ENCODE results near the gene GNA15. TPM values are rescaled to one million over a fixed set of nuclear protein-coding genes. Genes with fewer than 3 reads are reported as not detected.

Gene GNA15
- total RNA-seq, 1 donor from 2014 or later, result not detected

DNA sequence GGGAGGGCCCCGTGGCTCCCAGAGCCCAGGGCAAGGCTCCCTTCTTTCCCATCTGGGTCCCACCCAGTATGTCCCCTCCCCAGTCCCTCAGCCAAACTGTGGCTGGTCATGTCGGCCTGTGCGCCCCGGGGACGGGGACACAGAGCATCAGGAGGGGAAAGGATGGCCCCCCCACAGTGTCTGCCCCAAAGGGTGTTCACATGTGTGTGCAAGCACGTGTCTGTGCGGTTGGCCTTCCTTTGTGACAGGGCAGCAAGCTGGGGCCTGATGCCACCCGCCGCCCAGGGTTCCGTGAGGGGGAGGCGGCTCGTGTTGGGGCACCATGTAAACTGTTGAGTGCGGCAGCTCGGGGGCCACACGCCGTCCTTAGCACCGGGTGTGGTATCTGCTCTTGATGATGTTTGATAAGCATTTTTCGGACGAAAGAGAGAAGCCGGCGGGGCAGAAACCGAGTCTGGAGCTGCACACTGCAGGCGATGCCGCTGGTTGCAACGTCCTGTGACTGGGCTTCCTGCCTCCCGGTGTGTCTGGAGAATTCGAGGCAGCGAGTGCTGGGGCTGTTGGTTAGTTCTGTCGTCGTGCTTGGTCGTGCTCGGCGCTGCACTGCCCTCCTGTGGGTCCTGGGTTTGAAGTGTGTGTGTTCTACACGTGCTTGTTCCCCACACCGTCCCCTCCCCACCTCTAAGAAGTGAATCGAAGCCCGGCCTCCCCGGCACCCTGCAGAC, 23.3 kb upstream of the GNA15 start:
- H3K27me3 Mint-ChIP-seq (ENCODE audit: unreplicated experiment), result peaks cover 16% of the 10 kb centered on the region
- no peak for DNase-seq (ENCODE audit: low spot score)
- H3K9me3 Mint-ChIP-seq (ENCODE audit: unreplicated experiment), result no peaks in the 10 kb centered on the region
- H3K4me1 Mint-ChIP-seq (ENCODE audit: unreplicated experiment), result peaks cover 4% of the 10 kb centered on the region
- TF ChIP-seq, protein P1, sequence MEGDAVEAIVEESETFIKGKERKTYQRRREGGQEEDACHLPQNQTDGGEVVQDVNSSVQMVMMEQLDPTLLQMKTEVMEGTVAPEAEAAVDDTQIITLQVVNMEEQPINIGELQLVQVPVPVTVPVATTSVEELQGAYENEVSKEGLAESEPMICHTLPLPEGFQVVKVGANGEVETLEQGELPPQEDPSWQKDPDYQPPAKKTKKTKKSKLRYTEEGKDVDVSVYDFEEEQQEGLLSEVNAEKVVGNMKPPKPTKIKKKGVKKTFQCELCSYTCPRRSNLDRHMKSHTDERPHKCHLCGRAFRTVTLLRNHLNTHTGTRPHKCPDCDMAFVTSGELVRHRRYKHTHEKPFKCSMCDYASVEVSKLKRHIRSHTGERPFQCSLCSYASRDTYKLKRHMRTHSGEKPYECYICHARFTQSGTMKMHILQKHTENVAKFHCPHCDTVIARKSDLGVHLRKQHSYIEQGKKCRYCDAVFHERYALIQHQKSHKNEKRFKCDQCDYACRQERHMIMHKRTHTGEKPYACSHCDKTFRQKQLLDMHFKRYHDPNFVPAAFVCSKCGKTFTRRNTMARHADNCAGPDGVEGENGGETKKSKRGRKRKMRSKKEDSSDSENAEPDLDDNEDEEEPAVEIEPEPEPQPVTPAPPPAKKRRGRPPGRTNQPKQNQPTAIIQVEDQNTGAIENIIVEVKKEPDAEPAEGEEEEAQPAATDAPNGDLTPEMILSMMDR (IDR thresholded peaks at IDR 0.05; ENCODE audit: unreplicated experiment), result no peak
- no peak overlapping the region for H3K4me3 Mint-ChIP-seq (ENCODE audit: unreplicated experiment)
- peaks cover 3% of the 10 kb centered on the region for H3K36me3 Mint-ChIP-seq (ENCODE audit: low read depth, unreplicated experiment)
- H3K27ac Mint-ChIP-seq (ENCODE audit: unreplicated experiment), result no peak overlapping the region

DNA sequence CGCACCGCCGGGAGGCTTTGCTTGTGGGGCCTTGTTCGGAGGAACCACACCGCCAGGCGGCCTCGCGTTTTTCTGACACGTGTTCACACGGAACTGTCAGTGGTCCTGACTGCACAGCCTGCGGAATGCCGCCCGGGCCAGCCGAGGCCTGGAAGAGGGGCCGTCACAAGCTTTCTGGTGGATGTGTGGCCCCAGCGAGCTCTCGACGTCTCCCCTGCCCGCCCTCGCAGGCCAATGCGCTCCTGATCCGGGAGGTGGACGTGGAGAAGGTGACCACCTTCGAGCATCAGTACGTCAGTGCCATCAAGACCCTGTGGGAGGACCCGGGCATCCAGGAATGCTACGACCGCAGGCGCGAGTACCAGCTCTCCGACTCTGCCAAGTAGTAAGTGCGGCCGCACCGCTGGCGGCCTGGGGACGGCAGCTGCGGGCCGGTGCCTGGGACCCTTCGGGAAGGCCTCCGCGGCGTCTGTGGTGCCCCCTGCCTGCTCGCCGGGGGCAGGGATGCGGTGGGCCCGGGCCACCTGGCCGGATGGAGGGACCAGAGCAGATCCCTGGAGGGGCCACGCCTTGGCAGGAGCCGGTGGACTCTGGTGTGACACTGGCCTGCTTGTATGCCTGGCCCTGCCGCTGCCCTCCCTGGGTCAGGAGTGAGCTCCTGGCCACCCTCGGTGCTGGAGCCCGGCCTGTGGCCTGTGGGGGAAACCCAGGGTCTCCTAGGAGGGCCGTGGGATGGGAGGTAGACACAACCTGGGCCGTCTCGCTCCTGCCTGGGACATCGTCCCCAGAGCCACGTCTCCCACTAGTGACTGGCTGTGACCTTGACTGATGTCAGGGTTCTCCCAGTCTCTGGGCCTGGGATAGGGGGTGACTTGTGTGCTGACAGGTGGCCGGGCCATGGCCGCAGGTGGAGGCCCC, 22.5 kb upstream of the GNA15 start:
- H3K9me3 Mint-ChIP-seq (ENCODE audit: unreplicated experiment), result no peaks in the 10 kb centered on the region
- H3K36me3 Mint-ChIP-seq (ENCODE audit: low read depth, unreplicated experiment), result peaks cover 3% of the 10 kb centered on the region
- H3K27me3 Mint-ChIP-seq (ENCODE audit: unreplicated experiment), result peaks cover 16% of the 10 kb centered on the region
- H3K27ac Mint-ChIP-seq (ENCODE audit: unreplicated experiment), result no peak overlapping the region
- no peak overlapping the region for H3K4me3 Mint-ChIP-seq (ENCODE audit: unreplicated experiment)
- no peak for DNase-seq (ENCODE audit: low spot score)
- H3K4me1 Mint-ChIP-seq (ENCODE audit: unreplicated experiment), result peaks cover 3% of the 10 kb centered on the region
- TF ChIP-seq, protein P1 (IDR thresholded peaks at IDR 0.05; ENCODE audit: unreplicated experiment), result no peak

DNA sequence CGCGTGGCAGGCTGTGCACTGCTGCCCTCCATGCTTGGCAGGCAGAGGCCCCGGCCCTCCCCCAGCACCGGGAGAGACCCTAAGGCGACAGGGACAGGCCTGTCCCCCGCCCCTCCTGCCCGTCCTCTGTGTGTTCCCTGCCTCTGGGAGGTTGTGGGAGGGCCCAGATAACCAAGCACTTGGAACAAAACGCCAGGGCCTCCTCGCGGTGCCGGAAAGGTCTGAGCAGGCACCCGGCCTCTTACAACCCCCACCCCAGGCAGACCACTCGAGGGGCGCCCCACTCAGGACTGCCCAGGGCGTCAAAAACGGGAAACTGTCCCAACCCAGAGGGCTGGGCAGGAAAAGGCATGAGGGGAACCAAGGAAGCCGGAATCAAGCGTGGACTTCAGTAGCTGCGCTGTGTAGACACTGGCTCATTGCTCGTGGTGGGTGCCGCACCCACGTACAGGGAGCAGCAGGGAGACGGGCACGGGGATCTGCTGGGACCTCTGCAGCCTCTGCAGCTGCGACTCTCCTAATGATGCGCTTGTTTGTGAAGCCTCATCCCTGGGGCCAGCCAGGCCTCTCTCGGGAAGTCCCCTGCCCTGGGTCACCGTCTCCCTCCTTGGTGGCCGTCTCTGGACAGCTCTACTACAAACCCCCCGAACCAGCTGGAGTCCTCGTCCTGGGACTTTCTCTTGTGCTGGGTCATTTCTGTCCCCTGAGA, 21.7 kb upstream of the GNA15 start:
- Mint-ChIP-seq H3K36me3 (ENCODE audit: low read depth, unreplicated experiment) (peaks cover 6% of the 10 kb centered on the region), H3K4me3 (ENCODE audit: unreplicated experiment) (no peak overlapping the region), H3K9me3 (ENCODE audit: unreplicated experiment) (no peaks in the 10 kb centered on the region), H3K27ac (ENCODE audit: unreplicated experiment) (no peak overlapping the region), H3K27me3 (ENCODE audit: unreplicated experiment) (peaks cover 16% of the 10 kb centered on the region), H3K4me1 (ENCODE audit: unreplicated experiment) (no peaks in the 10 kb centered on the region)
- DNase-seq (ENCODE audit: low spot score), result no peak
- TF ChIP-seq, protein P1 (IDR thresholded peaks at IDR 0.05; ENCODE audit: unreplicated experiment), result no peak

DNA sequence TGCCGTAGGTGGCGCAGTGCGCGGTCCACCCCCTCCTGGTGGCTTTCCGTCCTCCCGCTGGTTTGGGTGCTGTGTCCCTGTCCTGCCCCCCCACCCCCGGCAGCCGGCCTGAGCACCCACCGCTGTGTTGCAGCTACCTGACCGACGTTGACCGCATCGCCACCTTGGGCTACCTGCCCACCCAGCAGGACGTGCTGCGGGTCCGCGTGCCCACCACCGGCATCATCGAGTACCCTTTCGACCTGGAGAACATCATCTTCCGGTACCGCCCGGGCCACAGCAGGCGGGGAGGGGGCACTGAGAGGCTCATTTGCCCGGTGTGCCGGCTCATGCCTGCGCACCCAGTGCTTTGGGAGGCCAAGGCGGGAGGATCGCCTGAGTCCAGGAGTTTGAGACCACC, 21.0 kb upstream of the GNA15 start:
- no peak overlapping the region for H3K4me3 Mint-ChIP-seq (ENCODE audit: unreplicated experiment)
- no peak overlapping the region for H3K27ac Mint-ChIP-seq (ENCODE audit: unreplicated experiment)
- H3K27me3 Mint-ChIP-seq (ENCODE audit: unreplicated experiment), result peaks cover 19% of the 10 kb centered on the region
- no peaks in the 10 kb centered on the region for H3K4me1 Mint-ChIP-seq (ENCODE audit: unreplicated experiment)
- H3K9me3 Mint-ChIP-seq (ENCODE audit: unreplicated experiment), result no peaks in the 10 kb centered on the region
- peaks cover 11% of the 10 kb centered on the region for H3K36me3 Mint-ChIP-seq (ENCODE audit: low read depth, unreplicated experiment)
- DNase-seq (ENCODE audit: low spot score), result no peak
- TF ChIP-seq, protein P1 (IDR thresholded peaks at IDR 0.05; ENCODE audit: unreplicated experiment), result no peak
